Measurements from ENCODE around the gene SIPA1L2.

Gene SIPA1L2

GRCh38 chr1:232667778-232668165 lies 37.8 kb upstream of the SIPA1L2 start:
- Histone ChIP-seq H4K8ac (ENCODE audit: low read length) (no peak overlapping the region), H3K18ac (ENCODE audit: low read depth in 1 of 2, low read length in 2 of 2) (no peak overlapping the region), H2BK12ac (ENCODE audit: low read length in 2 of 2) (no peak overlapping the region), H3K4ac (ENCODE audit: low read depth in 1 of 2, low read length in 2 of 2) (no peak overlapping the region), H3K4me3 (ENCODE audit: insufficient read depth in 1 of 2, low read depth in 1 of 2, low read length in 2 of 2) (peak overlapping the region in 1 of 2 experiments; percentile 63), H3K23ac (ENCODE audit: low read length in 2 of 2) (no peak overlapping the region), H2BK5ac (ENCODE audit: low read depth, low read length, poor library complexity, severe bottlenecking) (no peak overlapping the region), H3K79me1 (replicated peaks; ENCODE audit: low read length, poor library complexity, severe bottlenecking) (no peaks in the 10 kb centered on the region), H3K27ac (ENCODE audit: low read length, poor library complexity, severe bottlenecking) (no peak overlapping the region), H2BK120ac (ENCODE audit: low read depth, low read length) (no peak overlapping the region), H2AK5ac (ENCODE audit: low read length, severe bottlenecking) (no peak overlapping the region), H3K9ac (ENCODE audit: low read length) (peak overlapping the region; percentile 75), H2AFZ (ENCODE audit: low read depth, low read length) (no peak overlapping the region), H3K27me3 (ENCODE audit: control insufficient read depth in 1 of 2, insufficient read depth in 1 of 2, low read length in 2 of 2) (no peaks in the 10 kb centered on the region), H3K4me1 (ENCODE audit: control insufficient read depth, insufficient read depth, low read depth, low read length) (no peaks in the 10 kb centered on the region), H2BK15ac (ENCODE audit: low read depth, poor library complexity, severe bottlenecking) (no peak overlapping the region), H3K9me3 (ENCODE audit: control insufficient read depth, low read length) (no peaks in the 10 kb centered on the region), H4K91ac (ENCODE audit: low read length) (no peak overlapping the region), H3K4me2 (ENCODE audit: low read length, poor library complexity, severe bottlenecking) (no peak overlapping the region), H3K36me3 (ENCODE audit: control insufficient read depth in 1 of 2, insufficient read depth in 2 of 2, low read depth in 1 of 2, low read length in 2 of 2) (no peaks in the 10 kb centered on the region), H3K14ac (ENCODE audit: low read length in 2 of 2) (no peak overlapping the region)
- no CpG with 5 or more reads among the region's 4 CpGs for WGBS
- DNase-seq = no peak

- Histone ChIP-seq H2BK5ac (ENCODE audit: low read depth, low read length, poor library complexity, severe bottlenecking) (no peak overlapping the region), H2BK120ac (ENCODE audit: low read depth, low read length) (no peak overlapping the region), H2AFZ (ENCODE audit: low read depth, low read length) (no peak overlapping the region), H3K9ac (ENCODE audit: low read length) (peak overlapping the region; percentile 75), H4K8ac (ENCODE audit: low read length) (no peak overlapping the region), H3K79me1 (replicated peaks; ENCODE audit: low read length, poor library complexity, severe bottlenecking) (no peaks in the 10 kb centered on the region), H3K14ac (ENCODE audit: low read length in 2 of 2) (no peak overlapping the region), H3K27me3 (ENCODE audit: control insufficient read depth in 1 of 2, insufficient read depth in 1 of 2, low read length in 2 of 2) (no peaks in the 10 kb centered on the region), H2AK5ac (ENCODE audit: low read length, severe bottlenecking) (no peak overlapping the region), H3K9me3 (ENCODE audit: control insufficient read depth, low read length) (no peaks in the 10 kb centered on the region), H4K91ac (ENCODE audit: low read length) (no peak overlapping the region), H2BK15ac (ENCODE audit: low read depth, poor library complexity, severe bottlenecking) (no peak overlapping the region), H3K4me3 (ENCODE audit: insufficient read depth in 1 of 2, low read depth in 1 of 2, low read length in 2 of 2) (peak overlapping the region in 1 of 2 experiments; percentile 63), H3K4ac (ENCODE audit: low read depth in 1 of 2, low read length in 2 of 2) (no peak overlapping the region), H3K18ac (ENCODE audit: low read depth in 1 of 2, low read length in 2 of 2) (no peak overlapping the region), H3K27ac (ENCODE audit: low read length, poor library complexity, severe bottlenecking) (no peak overlapping the region), H3K23ac (ENCODE audit: low read length in 2 of 2) (no peak overlapping the region), H3K4me2 (ENCODE audit: low read length, poor library complexity, severe bottlenecking) (no peak overlapping the region), H2BK12ac (ENCODE audit: low read length in 2 of 2) (no peak overlapping the region), H3K36me3 (ENCODE audit: control insufficient read depth in 1 of 2, insufficient read depth in 2 of 2, low read depth in 1 of 2, low read length in 2 of 2) (no peaks in the 10 kb centered on the region), H3K4me1 (ENCODE audit: control insufficient read depth, insufficient read depth, low read depth, low read length) (no peaks in the 10 kb centered on the region)
- no peak for DNase-seq
- 76% methylated on average over 3 of the region's 3 CpGs for WGBS
Observed at GRCh38 chr1:232667094-232667777, 37.3 kb upstream of the SIPA1L2 start.

GRCh38 chr1:232664844-232665777 lies 35.2 kb upstream of the SIPA1L2 start:
- H3K27me3 ChIP-seq (ENCODE audit: control insufficient read depth in 1 of 2, insufficient read depth in 1 of 2, low read length in 2 of 2) = no peaks in the 10 kb centered on the region
- H4K91ac ChIP-seq (ENCODE audit: low read length) = no peak overlapping the region
- H3K18ac ChIP-seq (ENCODE audit: low read depth in 1 of 2, low read length in 2 of 2) = no peak overlapping the region
- H3K4me3 ChIP-seq (ENCODE audit: insufficient read depth in 1 of 2, low read depth in 1 of 2, low read length in 2 of 2) = no peak overlapping the region
- no peak overlapping the region for H3K14ac ChIP-seq (ENCODE audit: low read length in 2 of 2)
- no peak overlapping the region for H2AK5ac ChIP-seq (ENCODE audit: low read length, severe bottlenecking)
- no peak overlapping the region for H4K8ac ChIP-seq (ENCODE audit: low read length)
- no peak overlapping the region for H3K4me2 ChIP-seq (ENCODE audit: low read length, poor library complexity, severe bottlenecking)
- H3K9me3 ChIP-seq (ENCODE audit: control insufficient read depth, low read length) = no peaks in the 10 kb centered on the region
- no peaks in the 10 kb centered on the region for H3K36me3 ChIP-seq (ENCODE audit: control insufficient read depth in 1 of 2, insufficient read depth in 2 of 2, low read depth in 1 of 2, low read length in 2 of 2)
- no peak overlapping the region for H2AFZ ChIP-seq (ENCODE audit: low read depth, low read length)
- no peak overlapping the region for H3K23ac ChIP-seq (ENCODE audit: low read length in 2 of 2)
- no peak overlapping the region for H2BK5ac ChIP-seq (ENCODE audit: low read depth, low read length, poor library complexity, severe bottlenecking)
- H3K4me1 ChIP-seq (ENCODE audit: control insufficient read depth, insufficient read depth, low read depth, low read length) = no peaks in the 10 kb centered on the region
- WGBS = 88% methylated on average over 1 of the region's 3 CpGs
- no peak for DNase-seq
- no peak overlapping the region for H3K27ac ChIP-seq (ENCODE audit: low read length, poor library complexity, severe bottlenecking)
- H3K9ac ChIP-seq (ENCODE audit: low read length) = no peak overlapping the region
- no peak overlapping the region for H2BK15ac ChIP-seq (ENCODE audit: low read depth, poor library complexity, severe bottlenecking)
- no peak overlapping the region for H2BK12ac ChIP-seq (ENCODE audit: low read length in 2 of 2)
- no peak overlapping the region for H3K4ac ChIP-seq (ENCODE audit: low read depth in 1 of 2, low read length in 2 of 2)
- no peak overlapping the region for H2BK120ac ChIP-seq (ENCODE audit: low read depth, low read length)
- H3K79me1 ChIP-seq (replicated peaks; ENCODE audit: low read length, poor library complexity, severe bottlenecking) = no peaks in the 10 kb centered on the region

GRCh38 chr1:232662910-232663309 lies 33.0 kb upstream of the SIPA1L2 start:
- Histone ChIP-seq H3K9me3 (ENCODE audit: control insufficient read depth, low read length) (no peaks in the 10 kb centered on the region), H3K23ac (ENCODE audit: low read length in 2 of 2) (no peak overlapping the region), H3K4ac (ENCODE audit: low read depth in 1 of 2, low read length in 2 of 2) (no peak overlapping the region), H3K4me3 (ENCODE audit: insufficient read depth in 1 of 2, low read depth in 1 of 2, low read length in 2 of 2) (no peak overlapping the region), H3K14ac (ENCODE audit: low read length in 2 of 2) (no peak overlapping the region), H3K18ac (ENCODE audit: low read depth in 1 of 2, low read length in 2 of 2) (no peak overlapping the region), H2BK5ac (ENCODE audit: low read depth, low read length, poor library complexity, severe bottlenecking) (no peak overlapping the region), H2BK12ac (ENCODE audit: low read length in 2 of 2) (peak overlapping the region in 1 of 2 experiments; percentile 42), H3K27ac (ENCODE audit: low read length, poor library complexity, severe bottlenecking) (no peak overlapping the region), H3K4me1 (ENCODE audit: control insufficient read depth, insufficient read depth, low read depth, low read length) (no peaks in the 10 kb centered on the region), H3K9ac (ENCODE audit: low read length) (no peak overlapping the region), H3K36me3 (ENCODE audit: control insufficient read depth in 1 of 2, insufficient read depth in 2 of 2, low read depth in 1 of 2, low read length in 2 of 2) (no peaks in the 10 kb centered on the region), H3K4me2 (ENCODE audit: low read length, poor library complexity, severe bottlenecking) (no peak overlapping the region), H3K27me3 (ENCODE audit: control insufficient read depth in 1 of 2, insufficient read depth in 1 of 2, low read length in 2 of 2) (no peaks in the 10 kb centered on the region), H2AFZ (ENCODE audit: low read depth, low read length) (no peak overlapping the region), H2AK5ac (ENCODE audit: low read length, severe bottlenecking) (no peak overlapping the region), H2BK15ac (ENCODE audit: low read depth, poor library complexity, severe bottlenecking) (no peak overlapping the region), H4K8ac (ENCODE audit: low read length) (no peak overlapping the region), H4K91ac (ENCODE audit: low read length) (peak overlapping the region; percentile 22), H2BK120ac (ENCODE audit: low read depth, low read length) (no peak overlapping the region), H3K79me1 (replicated peaks; ENCODE audit: low read length, poor library complexity, severe bottlenecking) (no peaks in the 10 kb centered on the region)
- DNase-seq = no peak
- WGBS = 85% methylated on average over 6 of the region's 7 CpGs

Measured in mesenchymal stem cell (in vitro differentiated cells and primary cell).